GM12874 (cell line): ENCODE measurements around the gene SPINT4.

Experiments used
- CTCF ChIP-seq: IDR thresholded peaks from 2 replicates; pipeline ENCODE4 v1.5.1; 2011; ENCODE audit warnings: low read depth, mild to moderate bottlenecking, control low read depth, low read length, moderate library complexity; ENCODE audit not compliant: insufficient read depth

The SPINT4 gene

GRCh38 chr20:45725134-45725533 lies 3.0 kb downstream of the SPINT4 start:
- no peak for TF ChIP-seq CTCF

GRCh38 chr20:45727044-45727443 lies 4.9 kb downstream of the SPINT4 start:
- TF ChIP-seq CTCF = no peak

- TF ChIP-seq CTCF = no peak
Observed at GRCh38 chr20:45732199-45732598, 10.1 kb downstream of the SPINT4 start.

GRCh38 chr20:45735552-45735951 lies 13.4 kb downstream of the SPINT4 start:
- TF ChIP-seq CTCF = no peak

GRCh38 chr20:45735988-45736387 lies 13.8 kb downstream of the SPINT4 start:
- TF ChIP-seq CTCF = no peak

- no peak for TF ChIP-seq CTCF
Observed at GRCh38 chr20:45742596-45742995, 20.4 kb downstream of the SPINT4 start.

- TF ChIP-seq CTCF = no peak
Observed at GRCh38 chr20:45745015-45745414, 22.9 kb downstream of the SPINT4 start.

GRCh38 chr20:45751721-45752120 lies 29.6 kb downstream of the SPINT4 start:
- TF ChIP-seq CTCF = no peak
